HG03354 (cell line): ENCODE data around the gene SMIM17.

ENCODE experiments used
- ATAC-seq: cut with Tn5 transposase; IDR thresholded peaks from one replicate; pipeline ENCODE4 v1.9.1; 2021; ENCODE audit warnings: mild to moderate bottlenecking; ENCODE audit not compliant: unreplicated experiment, poor library complexity, severe bottlenecking

SMIM17 gene

DNA sequence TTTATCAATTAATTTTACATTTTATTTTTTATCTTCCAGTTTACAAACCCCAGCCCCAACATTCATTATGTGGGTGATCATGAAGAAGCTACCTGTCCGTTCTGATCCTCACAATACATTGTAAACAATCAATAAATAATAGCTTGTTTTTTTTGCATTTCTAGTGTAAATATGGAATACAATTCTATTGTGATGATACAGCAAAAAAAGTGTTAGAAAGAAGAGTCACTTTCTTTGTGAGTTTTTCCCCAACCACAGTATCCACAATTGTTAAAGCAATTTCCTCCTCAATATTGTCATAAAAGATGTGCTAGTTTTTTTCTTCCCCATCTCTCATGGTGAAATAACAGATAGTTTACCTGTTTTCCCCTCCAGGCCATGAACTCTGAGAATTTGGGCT lies 58.9 kb downstream of the SMIM17 start:
- no peak for ATAC-seq

DNA sequence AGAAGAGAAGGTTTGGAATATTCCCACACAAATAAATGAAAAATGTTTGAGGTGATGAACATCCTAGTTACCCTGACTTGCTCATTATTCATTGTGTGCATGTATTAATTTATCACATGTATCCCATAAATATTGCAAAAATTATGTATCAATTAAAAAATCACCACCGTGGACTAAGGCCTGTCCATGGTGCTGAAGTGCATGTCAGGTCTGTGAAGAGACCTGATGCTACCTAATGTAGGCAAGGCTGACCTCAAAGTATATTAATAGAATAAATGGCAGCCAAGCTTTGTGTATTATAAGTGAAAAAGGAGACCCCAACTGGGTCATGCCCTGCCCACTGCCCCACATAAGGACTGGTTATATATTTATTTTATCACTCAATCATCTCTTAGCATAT lies 63.0 kb downstream of the SMIM17 start:
- ATAC-seq, result no peak
